Endothelial cell (in vitro differentiated cells): Measurements from ENCODE around the gene PRRX1. TPM values are rescaled to one million over a fixed set of nuclear protein-coding genes. Genes with fewer than 3 reads are reported as not detected.

Source experiments
- DNase-seq: peaks from one replicate; pipeline ENCODE4 v3.0.0; 2021; ENCODE audit warnings: low spot score
- H3K27ac Mint-ChIP-seq: one replicate; pipeline ENCODE4 v1.8.0; 2021; ENCODE audit warnings: mixed read lengths, inconsistent platforms; ENCODE audit not compliant: unreplicated experiment
- H3K27me3 Mint-ChIP-seq: one replicate; pipeline ENCODE4 v1.8.0; 2021; ENCODE audit warnings: mild to moderate bottlenecking, moderate library complexity, mixed read lengths, inconsistent platforms; ENCODE audit not compliant: unreplicated experiment
- H3K36me3 Mint-ChIP-seq: one replicate; pipeline ENCODE4 v1.8.0; 2021; ENCODE audit warnings: mild to moderate bottlenecking, low read depth, mixed read lengths, inconsistent platforms; ENCODE audit not compliant: unreplicated experiment
- H3K4me1 Mint-ChIP-seq: one replicate; pipeline ENCODE4 v1.8.0; 2021; ENCODE audit warnings: mild to moderate bottlenecking, mixed read lengths, inconsistent platforms; ENCODE audit not compliant: unreplicated experiment
- H3K4me3 Mint-ChIP-seq: one replicate; pipeline ENCODE4 v1.8.0; 2021; ENCODE audit warnings: mild to moderate bottlenecking, mixed read lengths, inconsistent platforms; ENCODE audit not compliant: unreplicated experiment
- H3K9me3 Mint-ChIP-seq: one replicate; pipeline ENCODE4 v1.8.0; 2021; ENCODE audit warnings: mixed read lengths, inconsistent platforms; ENCODE audit not compliant: unreplicated experiment
- total RNA-seq: library from RNA; stranded (reverse); fragmentation: NEBNext Ultra II Directional; extraction: Animal tissue kit (Norgen Biotek cat#: 25700); gene quantifications from one replicate; pipeline ENCODE4 v1.2.1, GENCODE V29; 2021; ENCODE audit not compliant: unreplicated experiment
- TF ChIP-seq, protein P1 (sequence below): fragments of 200-600 bp; sonication (generic); IDR thresholded peaks from one replicate; pipeline ENCODE4 v1.5.0; 2021; ENCODE audit warnings: antibody characterized with exemption; ENCODE audit not compliant: unreplicated experiment

The PRRX1 gene
- total RNA-seq, 1 donor from 2014 or later: not detected

DNA sequence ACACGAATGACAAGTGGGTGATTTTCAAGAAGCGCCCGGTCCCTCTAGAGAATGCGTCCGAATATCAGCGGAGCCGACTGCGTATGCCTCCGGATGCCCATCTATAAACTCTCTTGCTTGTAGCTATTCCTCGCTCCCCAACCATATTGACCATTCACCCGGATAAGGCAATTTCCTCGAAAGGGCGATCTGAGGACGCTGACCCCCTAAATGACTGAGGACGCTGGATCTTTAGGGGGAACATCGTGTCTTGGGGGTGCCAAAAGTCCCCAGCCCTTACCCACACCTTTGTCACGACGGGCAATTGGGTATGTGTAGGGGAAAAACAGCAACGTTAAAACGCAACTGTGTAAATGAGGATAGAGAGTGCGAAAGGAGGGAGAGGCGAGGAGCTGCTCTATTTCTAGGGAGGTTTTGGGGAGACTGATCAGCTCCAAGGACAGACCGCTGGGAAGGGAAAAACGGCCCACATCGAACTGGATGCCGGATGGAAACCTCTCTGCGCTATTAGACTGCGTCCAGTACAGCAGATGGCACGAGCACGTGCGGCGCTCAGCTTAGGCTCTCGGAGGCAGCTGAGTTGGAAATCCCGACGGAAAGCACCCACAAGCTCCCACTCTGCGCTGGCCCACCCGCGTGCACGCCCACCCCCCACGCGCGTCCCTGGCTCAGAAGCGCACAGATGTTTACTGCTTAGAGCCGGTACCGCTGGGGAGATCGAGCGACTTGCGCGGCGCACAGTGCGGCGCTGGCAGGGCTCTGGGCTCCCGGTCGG, 2.9 kb upstream of the PRRX1 start:
- peak; percentile 4 for DNase-seq

DNA sequence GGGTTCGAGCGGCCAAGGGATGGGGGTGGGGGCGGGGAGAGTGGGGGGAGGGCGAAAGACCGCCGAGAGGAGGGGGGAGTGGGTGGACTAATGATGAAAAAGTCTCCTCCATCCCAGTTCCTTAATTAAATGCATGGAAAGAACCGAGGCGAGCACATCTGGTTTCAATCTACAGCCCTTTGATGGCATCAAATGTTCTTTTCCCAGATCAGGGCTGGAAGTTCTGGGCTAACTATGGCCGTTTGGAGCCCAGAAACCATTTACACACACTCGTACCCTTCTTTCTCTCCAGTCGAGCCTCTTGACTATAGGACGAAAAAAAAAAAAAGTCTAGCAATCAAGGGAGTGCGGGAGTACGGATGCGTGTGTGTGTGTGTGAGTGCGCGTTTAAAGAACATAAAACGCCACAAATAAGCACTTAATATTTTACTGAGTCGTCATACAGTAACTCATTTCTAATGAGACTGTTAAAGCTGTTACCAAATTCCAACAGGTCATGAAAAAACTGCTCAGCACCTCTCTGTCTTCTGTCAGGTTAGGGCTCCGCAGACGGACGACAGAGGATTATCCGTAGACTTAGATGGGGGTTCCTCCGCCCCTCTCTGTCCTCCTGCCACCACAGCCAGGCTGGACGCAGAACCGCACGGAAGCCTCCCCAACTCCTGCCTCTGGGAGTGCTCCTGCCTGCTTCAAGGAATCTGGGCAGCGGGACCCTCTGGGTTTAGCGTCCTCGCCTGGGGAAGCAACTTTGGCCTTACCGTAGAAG, 2.1 kb upstream of the PRRX1 start:
- H3K4me3 Mint-ChIP-seq: no peak overlapping the region
- no peak for DNase-seq
- no peaks in the 10 kb centered on the region for H3K9me3 Mint-ChIP-seq
- no peak overlapping the region for H3K27ac Mint-ChIP-seq
- TF ChIP-seq, protein P1, sequence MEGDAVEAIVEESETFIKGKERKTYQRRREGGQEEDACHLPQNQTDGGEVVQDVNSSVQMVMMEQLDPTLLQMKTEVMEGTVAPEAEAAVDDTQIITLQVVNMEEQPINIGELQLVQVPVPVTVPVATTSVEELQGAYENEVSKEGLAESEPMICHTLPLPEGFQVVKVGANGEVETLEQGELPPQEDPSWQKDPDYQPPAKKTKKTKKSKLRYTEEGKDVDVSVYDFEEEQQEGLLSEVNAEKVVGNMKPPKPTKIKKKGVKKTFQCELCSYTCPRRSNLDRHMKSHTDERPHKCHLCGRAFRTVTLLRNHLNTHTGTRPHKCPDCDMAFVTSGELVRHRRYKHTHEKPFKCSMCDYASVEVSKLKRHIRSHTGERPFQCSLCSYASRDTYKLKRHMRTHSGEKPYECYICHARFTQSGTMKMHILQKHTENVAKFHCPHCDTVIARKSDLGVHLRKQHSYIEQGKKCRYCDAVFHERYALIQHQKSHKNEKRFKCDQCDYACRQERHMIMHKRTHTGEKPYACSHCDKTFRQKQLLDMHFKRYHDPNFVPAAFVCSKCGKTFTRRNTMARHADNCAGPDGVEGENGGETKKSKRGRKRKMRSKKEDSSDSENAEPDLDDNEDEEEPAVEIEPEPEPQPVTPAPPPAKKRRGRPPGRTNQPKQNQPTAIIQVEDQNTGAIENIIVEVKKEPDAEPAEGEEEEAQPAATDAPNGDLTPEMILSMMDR: no peak
- H3K36me3 Mint-ChIP-seq: no peaks in the 10 kb centered on the region
- peaks cover 24% of the 10 kb centered on the region for H3K4me1 Mint-ChIP-seq
- H3K27me3 Mint-ChIP-seq: peaks cover 29% of the 10 kb centered on the region

More for the DNA sequence above, 2.9 kb upstream of the PRRX1 start:
- Mint-ChIP-seq H3K9me3 (no peaks in the 10 kb centered on the region), H3K36me3 (no peaks in the 10 kb centered on the region), H3K27ac (no peak overlapping the region), H3K4me1 (peaks cover 19% of the 10 kb centered on the region), H3K4me3 (peak overlapping the region; percentile 70), H3K27me3 (peaks cover 25% of the 10 kb centered on the region)
- TF ChIP-seq, protein P1: no peak

DNA sequence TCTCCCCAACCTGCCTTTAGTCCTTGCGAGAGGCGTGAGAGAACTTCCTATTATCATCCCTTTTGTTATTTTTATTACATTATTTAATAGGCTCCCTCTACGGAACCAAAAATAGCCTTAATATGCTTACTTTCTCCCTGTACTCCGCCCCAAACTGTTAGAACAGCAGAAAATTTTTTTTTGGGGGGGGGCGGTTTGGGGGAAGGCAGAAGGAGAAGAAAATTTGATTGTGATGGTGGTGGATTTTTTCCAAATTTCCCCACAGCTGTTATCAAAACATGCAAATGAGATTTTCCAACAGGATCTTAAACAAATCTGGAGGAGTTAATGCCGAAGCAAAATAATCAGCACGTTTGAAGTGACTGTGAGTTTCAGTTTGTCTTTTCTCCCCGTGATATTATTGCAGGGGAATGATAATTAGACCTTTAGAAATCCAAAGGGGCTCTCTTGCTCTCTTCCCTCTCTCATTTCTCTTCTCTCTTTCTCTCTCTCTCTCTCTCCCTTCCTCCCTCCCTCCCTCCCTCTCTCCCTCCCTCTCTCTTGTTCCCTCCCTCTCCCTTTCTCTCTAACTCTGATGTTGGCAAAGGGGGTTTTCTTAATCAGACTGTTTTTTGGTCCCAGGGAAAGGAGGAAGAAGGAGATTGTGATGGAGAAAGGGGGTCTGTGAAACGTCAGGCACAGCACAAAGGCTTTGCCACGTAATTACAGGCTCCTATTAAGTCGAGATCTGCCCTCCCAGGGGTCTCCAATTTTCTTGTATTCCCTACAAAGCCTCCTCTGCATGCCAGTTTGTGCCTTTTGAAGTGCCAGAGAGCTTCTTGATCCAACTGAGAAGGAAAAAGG, 1.1 kb upstream of the PRRX1 start:
- Mint-ChIP-seq H3K27ac (no peak overlapping the region), H3K27me3 (peaks cover 36% of the 10 kb centered on the region), H3K4me3 (no peak overlapping the region), H3K4me1 (peaks cover 33% of the 10 kb centered on the region), H3K9me3 (no peaks in the 10 kb centered on the region), H3K36me3 (no peaks in the 10 kb centered on the region)
- TF ChIP-seq, protein P1: no peak
- DNase-seq: no peak

DNA sequence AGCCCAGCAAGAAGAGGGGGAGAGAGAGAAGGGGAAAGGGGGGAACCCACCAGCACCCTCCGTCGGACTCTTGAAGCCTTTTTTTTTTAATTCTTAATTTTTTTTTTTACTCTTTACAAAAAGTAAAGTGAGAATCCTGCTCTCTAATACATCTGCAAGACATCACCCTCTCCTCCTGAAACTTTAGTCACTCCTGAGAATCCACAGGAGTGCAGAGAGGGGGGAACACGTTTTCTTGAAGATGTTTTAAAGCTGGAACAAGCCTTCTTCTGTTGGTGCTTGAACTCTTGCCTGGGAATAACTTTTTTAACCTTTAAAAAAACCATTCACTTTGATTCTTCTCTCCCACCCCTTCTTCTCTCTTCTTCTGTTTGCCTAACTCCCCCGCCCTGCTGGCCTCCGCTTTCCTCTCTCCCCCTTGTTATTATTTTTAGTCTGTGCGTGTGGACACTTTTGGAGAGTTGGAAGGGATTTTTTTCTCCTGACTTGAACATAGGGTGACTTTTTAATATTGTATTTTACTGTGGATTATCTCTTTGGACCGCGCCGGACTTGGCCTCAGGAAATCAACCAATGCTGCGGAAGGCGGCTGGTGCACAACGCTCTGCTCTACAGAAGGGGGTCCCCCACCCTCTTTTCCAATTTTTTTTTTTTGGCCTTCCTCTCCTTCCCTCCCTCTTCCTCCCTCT, 383 bp upstream of the PRRX1 start:
- peaks cover 40% of the 10 kb centered on the region for H3K4me1 Mint-ChIP-seq

More for the DNA sequence above, 383 bp upstream of the PRRX1 start:
- H3K4me3 Mint-ChIP-seq: peak overlapping the region; percentile 72
- no peak for DNase-seq
- no peaks in the 10 kb centered on the region for H3K9me3 Mint-ChIP-seq
- no peaks in the 10 kb centered on the region for H3K36me3 Mint-ChIP-seq
- TF ChIP-seq, protein P1: no peak
- H3K27me3 Mint-ChIP-seq: peaks cover 43% of the 10 kb centered on the region
- no peak overlapping the region for H3K27ac Mint-ChIP-seq
